Mesodermal cell (in vitro differentiated cells): ENCODE measurements around the gene MROH2A. TPM values are rescaled to one million over a fixed set of nuclear protein-coding genes. Genes with fewer than 3 reads are reported as not detected.
"Not testable (repeated sequence)": the region's sequence is repeated elsewhere in the genome, so short reads cannot be mapped to it uniquely, and the experiment has no call there.

ENCODE experiments used
- H3K27ac ChIP-seq: 2 replicates; pipeline ENCODE4 v1.7.0; 2013; ENCODE audit warnings: mild to moderate bottlenecking, low read depth, low read length, moderate library complexity; ENCODE audit not compliant: severe bottlenecking
- H3K36me3 ChIP-seq: 2 replicates; pipeline ENCODE4 v1.7.1; 2013; ENCODE audit warnings: mild to moderate bottlenecking, low read length, moderate library complexity; ENCODE audit not compliant: control insufficient read depth, insufficient read depth
- H3K4me1 ChIP-seq: one replicate; pipeline ENCODE4 v1.7.1; 2013; ENCODE audit warnings: mild to moderate bottlenecking, low read length; ENCODE audit not compliant: insufficient read depth, control insufficient read depth, poor library complexity, severe bottlenecking
- H3K4me3 ChIP-seq: 2 replicates; pipeline ENCODE4 v1.7.0; 2013; ENCODE audit warnings: low read length, control low read depth, mild to moderate bottlenecking; ENCODE audit not compliant: insufficient read depth, poor library complexity, severe bottlenecking; ENCODE audit errors: extremely low read depth
- H3K9me3 ChIP-seq: 2 replicates; pipeline ENCODE4 v1.7.1; 2013; ENCODE audit warnings: mild to moderate bottlenecking, low read length, moderate library complexity; ENCODE audit not compliant: control insufficient read depth
- WGBS, 2 experiments: methylation state at CpG; one replicate each; pipeline ENCODE4 v1.1.5; 2013; ENCODE audit warnings: missing lambda C conversion rate in 2 of 2; ENCODE audit not compliant: insufficient coverage in 2 of 2; 5-methylcytosine and 5-hydroxymethylcytosine counted together
- polyA plus RNA-seq, 2 experiments: library from polyadenylated mRNA; stranded (reverse); fragments of 50-300 nt; gene quantifications; one replicate each; pipeline ENCODE4 v1.2.3, GENCODE V29; 2013

The MROH2A gene, protein sequence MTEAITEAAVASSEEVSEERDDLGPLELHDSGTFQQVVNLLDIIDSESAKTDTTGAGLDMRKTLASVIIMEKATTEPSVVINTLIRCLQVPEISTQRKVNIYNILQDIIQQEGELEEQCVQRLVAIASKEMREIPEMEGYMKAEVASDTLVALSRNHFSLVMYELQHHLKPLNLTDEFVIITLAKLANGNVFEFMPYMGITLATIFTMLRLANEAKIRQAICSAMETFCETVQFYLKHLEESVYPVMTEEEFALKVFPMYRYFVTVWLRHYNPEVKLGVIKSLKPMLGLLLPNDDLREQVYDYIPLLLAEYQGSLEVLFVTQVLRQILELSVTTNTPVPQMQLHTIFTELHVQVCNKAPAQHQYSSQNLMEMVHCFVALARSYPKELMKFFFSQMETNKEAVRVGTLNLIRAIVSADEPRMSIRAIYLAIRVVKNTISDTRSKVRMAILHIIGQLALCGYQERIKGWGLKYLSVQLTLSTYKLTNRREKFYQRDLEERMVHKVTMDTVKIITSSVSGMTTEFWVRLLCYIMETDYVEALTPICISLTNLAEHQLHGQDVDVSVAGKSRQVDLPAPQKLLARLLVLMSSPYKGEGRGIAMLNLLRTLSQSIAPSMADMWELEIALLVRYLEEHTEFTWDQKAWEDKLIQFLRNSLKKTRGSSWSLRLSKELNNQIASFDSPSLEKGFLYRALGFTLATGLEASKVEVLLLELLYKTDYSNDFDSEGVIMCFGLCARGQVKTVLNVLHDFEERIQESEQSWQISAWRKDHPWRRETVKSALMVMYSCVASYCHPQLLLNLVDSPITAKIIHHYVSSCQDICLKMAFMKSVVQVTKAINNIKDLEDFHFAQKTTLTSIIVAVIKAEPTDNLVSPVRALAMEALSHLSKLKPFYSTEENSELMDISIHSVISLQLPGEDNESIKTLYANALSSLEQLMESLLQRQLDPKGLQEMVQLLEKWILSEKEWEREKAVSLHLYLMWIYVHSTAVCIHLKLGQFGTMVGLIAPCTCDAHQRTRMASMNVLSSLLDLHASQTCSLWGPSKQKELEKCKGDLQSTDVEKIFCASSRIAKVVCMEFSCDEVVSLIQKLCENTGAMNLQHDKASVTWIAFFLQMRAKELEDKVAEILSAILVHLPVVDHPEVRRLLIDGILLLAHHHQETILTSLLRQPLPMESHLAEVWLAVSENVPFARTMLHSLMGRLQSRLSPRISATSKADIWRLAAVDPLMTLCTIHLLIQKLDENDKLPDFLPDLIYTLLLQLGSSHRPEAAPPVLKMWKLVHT (N-terminal part only)
- not detected for polyA plus RNA-seq (2013, experiment 1 of 2)
- polyA plus RNA-seq (2013, experiment 2 of 2): not detected

DNA sequence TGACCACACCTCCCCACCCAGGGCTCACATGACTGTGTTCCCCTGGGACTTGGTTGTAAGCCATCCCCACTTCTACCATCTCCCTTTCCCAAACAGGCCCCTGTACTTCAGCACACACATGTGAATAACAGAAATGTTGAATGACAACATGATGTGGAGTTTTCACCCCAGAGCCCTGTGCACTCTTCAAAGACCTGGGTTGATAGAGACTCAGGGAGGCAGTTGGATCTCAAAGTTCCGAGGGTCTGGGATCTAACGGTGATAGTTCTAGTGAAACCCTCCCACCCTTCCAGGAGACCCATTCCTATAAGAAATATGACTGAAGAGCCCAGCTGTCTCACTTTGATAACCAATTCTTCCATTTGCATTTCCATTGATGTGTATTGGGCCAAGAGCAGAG, at the start of gene MROH2A:
TSS of gene MROH2A (plus strand) at position 301 of the 400 bp plus-strand sequence. CDS start 1,029 bp downstream, outside the sequence.
- Histone ChIP-seq H3K4me1 (no peaks in the 10 kb centered on the region), H3K36me3 (no peaks in the 10 kb centered on the region), H3K27ac (no peak within 1 kb of the TSS), H3K4me3 (no peak within 1 kb of the TSS), H3K9me3 (peaks cover 4% of the 10 kb centered on the region)
- WGBS, 2 experiments: 50 to 80% methylated on average over 1 to 2 of the region's 2 CpGs

- H3K9me3 ChIP-seq: no peaks in the 10 kb centered on the region
- WGBS, 2 experiments: 91 to 95% methylated on average over 8 of the region's 8 CpGs
- no peak within 1 kb of the TSS for H3K27ac ChIP-seq
- no peak within 1 kb of the TSS for H3K4me3 ChIP-seq
- no peaks in the 10 kb centered on the region for H3K36me3 ChIP-seq
- H3K4me1 ChIP-seq: no peaks in the 10 kb centered on the region
Measured at GRCh38 chr2:233728723-233729301, 49.3 kb upstream of the MROH2A start, which contains the start of gene UGT1A3. TSS of gene UGT1A3 (plus strand) at chr2:233729042. CDS start at chr2:233729127, 85 bp downstream.

DNA sequence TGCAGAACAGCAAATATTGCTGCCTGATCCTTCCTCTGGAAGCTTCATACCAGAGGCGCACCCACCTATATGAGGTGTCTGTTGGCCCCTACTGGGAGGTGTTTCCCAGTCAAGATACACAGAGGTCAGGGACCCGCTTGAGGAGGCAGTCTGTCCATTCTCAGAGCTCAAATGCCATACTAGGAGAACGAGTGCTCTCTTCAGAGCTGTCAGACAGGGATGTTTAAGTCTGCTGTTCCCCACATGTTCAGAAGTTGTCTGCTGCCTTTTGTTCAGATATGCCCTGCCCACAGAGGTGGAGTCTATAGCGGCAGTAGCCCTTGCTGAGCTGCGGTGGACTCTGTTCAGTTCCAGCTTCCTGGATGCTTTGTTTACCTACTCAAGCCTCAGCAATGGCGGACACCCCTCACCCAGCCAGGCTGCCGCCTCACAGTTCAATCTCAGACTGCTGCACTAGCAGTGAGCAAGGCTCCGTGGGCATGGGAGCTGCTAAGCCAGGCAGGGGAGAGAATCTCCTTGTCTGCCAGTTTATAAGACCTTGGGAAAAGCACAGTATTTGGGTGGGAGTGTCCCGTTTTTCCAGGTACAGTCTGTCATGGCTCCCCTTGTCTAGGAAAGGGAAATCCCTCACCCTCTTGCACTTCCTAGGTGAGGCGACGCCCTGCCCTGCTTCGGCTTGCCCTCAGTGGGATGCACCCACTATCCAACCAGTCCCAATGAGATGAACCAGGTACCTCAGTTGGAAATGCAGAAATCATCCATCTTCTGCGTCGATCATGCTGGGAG, 41.1 kb upstream of the MROH2A start:
- H3K36me3 ChIP-seq, H3K4me3 ChIP-seq, H3K9me3 ChIP-seq, H3K4me1 ChIP-seq, H3K27ac ChIP-seq: not testable (repeated sequence)
- 83 to 91% methylated on average over 10 to 12 of the region's 14 CpGs for WGBS, 2 experiments

DNA sequence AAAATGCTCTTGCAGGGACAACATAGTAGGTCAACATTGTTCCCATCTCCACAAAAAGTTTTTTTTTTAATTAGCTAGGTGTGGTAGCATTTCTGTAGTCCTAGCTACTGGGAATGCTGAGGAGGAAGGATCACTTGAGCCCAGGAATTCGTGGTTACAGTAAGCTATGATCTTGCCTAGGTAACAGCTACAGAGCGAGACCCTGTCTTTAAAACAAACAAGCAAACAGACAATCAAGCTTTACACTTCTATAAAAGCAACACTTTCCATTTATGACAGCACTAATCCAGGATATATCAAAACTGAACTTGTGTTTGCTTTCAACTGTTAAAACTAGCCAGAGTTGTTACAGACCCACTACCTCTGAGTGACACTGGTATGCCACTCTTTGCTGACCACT, 37.3 kb upstream of the MROH2A start:
- WGBS, 2 experiments: 86 to 89% methylated on average over 2 of the region's 2 CpGs
- Histone ChIP-seq H3K9me3 (no peaks in the 10 kb centered on the region), H3K4me1 (no peaks in the 10 kb centered on the region), H3K36me3 (no peaks in the 10 kb centered on the region), H3K27ac (no peak overlapping the region), H3K4me3 (no peak overlapping the region)

DNA sequence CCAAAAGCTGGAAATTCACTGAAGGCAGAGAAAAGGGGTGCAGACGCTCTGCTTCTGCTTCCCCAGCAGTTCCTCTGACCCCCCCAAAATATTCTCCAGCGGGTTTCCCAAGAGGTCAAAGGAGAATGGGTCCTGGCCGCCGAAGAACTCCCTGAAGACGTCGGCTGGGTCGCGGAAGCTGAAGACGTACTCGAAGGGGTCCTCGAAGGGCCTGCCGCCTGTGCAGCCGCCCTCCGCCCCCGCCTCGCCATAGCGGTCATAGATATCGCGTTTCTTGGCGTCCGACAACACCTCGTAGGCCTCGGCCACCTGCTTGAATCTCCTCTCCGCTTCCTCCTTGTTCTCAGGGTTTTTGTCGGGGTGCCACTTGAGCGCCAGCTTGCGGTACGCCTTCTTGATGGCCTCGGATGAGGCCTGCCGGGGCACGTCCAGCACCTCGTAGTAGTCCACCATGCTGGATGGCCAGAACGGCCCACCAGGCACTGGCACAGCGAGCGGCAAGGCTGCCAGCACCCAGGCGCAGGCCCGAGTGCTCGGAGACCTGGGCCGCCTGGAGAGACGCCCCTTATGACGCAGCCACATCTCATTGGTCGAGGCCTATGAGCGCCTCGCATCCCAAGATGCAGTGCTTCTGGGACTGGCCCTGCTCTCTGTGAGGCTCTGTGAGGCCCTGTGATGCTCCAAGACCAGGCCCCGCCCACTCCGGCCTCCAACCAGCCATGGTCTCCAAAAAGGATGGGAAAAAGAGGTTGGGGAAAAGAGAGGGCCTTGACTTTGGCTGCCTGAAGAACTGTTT, 34.5 kb upstream of the MROH2A start:
- Histone ChIP-seq H3K4me3 (no peak overlapping the region), H3K4me1 (no peaks in the 10 kb centered on the region), H3K27ac (no peak overlapping the region), H3K36me3 (no peaks in the 10 kb centered on the region), H3K9me3 (no peaks in the 10 kb centered on the region)
- WGBS, 2 experiments: 95 to 96% methylated on average over 39 to 43 of the region's 46 CpGs

GRCh38 chr2:233745073-233745755, 32.9 kb upstream of the MROH2A start:
- Histone ChIP-seq H3K4me3 (no peak overlapping the region), H3K4me1 (no peaks in the 10 kb centered on the region), H3K9me3 (no peaks in the 10 kb centered on the region), H3K27ac (no peak overlapping the region), H3K36me3 (no peaks in the 10 kb centered on the region)
- 80 to 91% methylated on average over 2 of the region's 5 CpGs for WGBS, 2 experiments

GRCh38 chr2:233745838-233746237, 32.3 kb upstream of the MROH2A start:
- 69 to 80% methylated on average over 1 to 2 of the region's 2 CpGs for WGBS, 2 experiments
- H3K4me3 ChIP-seq, H3K27ac ChIP-seq, H3K9me3 ChIP-seq, H3K36me3 ChIP-seq, H3K4me1 ChIP-seq: not testable (repeated sequence)

- WGBS, 2 experiments: 83 to 89% methylated on average over 9 of the region's 10 CpGs
- Histone ChIP-seq H3K4me3 (no peak overlapping the region), H3K27ac (no peak overlapping the region), H3K9me3 (peaks cover 12% of the 10 kb centered on the region), H3K4me1 (no peaks in the 10 kb centered on the region), H3K36me3 (no peaks in the 10 kb centered on the region)
Measured at GRCh38 chr2:233746475-233747282, 31.5 kb upstream of the MROH2A start.
